CD14-positive monocyte (primary cell): ENCODE data around the gene TINCR. TPM values are rescaled to one million over a fixed set of nuclear protein-coding genes. Genes with fewer than 3 reads are reported as not detected.

Source experiments
- DNase-seq, 3 donors: peaks; one replicate each; pipeline ENCODE4 v3.0.0-alpha.2; 2011 to 2022
- H2AFZ ChIP-seq: 2 replicates; pipeline ENCODE4 v1.6.0; 2012; ENCODE audit warnings: mild to moderate bottlenecking, low read depth, low read length, inconsistent platforms; ENCODE audit not compliant: insufficient read depth, poor library complexity, severe bottlenecking
- H3K27ac ChIP-seq, 2 donors: 1 replicate in 1 of 2; 2 replicates in 1 of 2; pipeline ENCODE4 v1.5.1; 2012 to 2013; ENCODE audit warnings: low read length in 2 of 2, control low read depth in 1 of 2, inconsistent platforms in 1 of 2, low read depth in 1 of 2, mild to moderate bottlenecking in 1 of 2
- H3K27me3 ChIP-seq, 2 donors: one replicate each; pipeline versions ENCODE4 v1.6.0 to v1.6.1; 2011 to 2013; ENCODE audit warnings: low read length in 2 of 2; ENCODE audit not compliant: control insufficient read depth in 2 of 2, insufficient read depth in 2 of 2
- H3K36me3 ChIP-seq, 2 donors: replicated peaks in 1 of 2; 1 replicate in 1 of 2; 2 replicates in 1 of 2; pipeline versions ENCODE4 v1.5.1 to v1.6.1; 2012 to 2013; ENCODE audit warnings: low read length in 2 of 2, control low read depth in 1 of 2, inconsistent platforms in 1 of 2, mild to moderate bottlenecking in 1 of 2; ENCODE audit not compliant: insufficient read depth in 2 of 2, control insufficient read depth in 1 of 2
- H3K4me1 ChIP-seq, 2 donors: 1 replicate in 1 of 2; 2 replicates in 1 of 2; pipeline versions ENCODE4 v1.5.1 to v1.6.1; 2012 to 2013; ENCODE audit warnings: low read length in 2 of 2, control low read depth in 1 of 2, inconsistent platforms in 1 of 2, mild to moderate bottlenecking in 1 of 2, moderate library complexity in 1 of 2; ENCODE audit not compliant: insufficient read depth in 2 of 2, control insufficient read depth in 1 of 2
- H3K4me2 ChIP-seq: replicated peaks from 2 replicates; pipeline ENCODE3; 2012; ENCODE audit warnings: low read length, moderate library complexity, mild to moderate bottlenecking; ENCODE audit not compliant: poor library complexity, severe bottlenecking; ENCODE audit errors: extremely low read depth
- H3K4me3 ChIP-seq, 3 experiments: fragments of 200-600 bp in 1 of 3; sonication (generic) in 1 of 3; replicated peaks in 1 of 3; 1 replicate in 2 of 3; 2 replicates in 1 of 3; pipeline ENCODE4 v1.5.1; 2011 to 2013; ENCODE audit warnings: low read length in 3 of 3, mild to moderate bottlenecking in 3 of 3, control low read depth in 2 of 3, low read depth in 2 of 3, inconsistent platforms in 1 of 3, moderate library complexity in 1 of 3
- H3K79me2 ChIP-seq: 2 replicates; pipeline ENCODE4 v1.6.0; 2012; ENCODE audit warnings: mild to moderate bottlenecking, control low read depth, inconsistent platforms, low read length, moderate library complexity; ENCODE audit not compliant: insufficient read depth
- H3K9ac ChIP-seq: 2 replicates; pipeline ENCODE4 v1.6.0; 2017; ENCODE audit warnings: low read length, mild to moderate bottlenecking; ENCODE audit not compliant: insufficient read depth, poor library complexity, severe bottlenecking
- H3K9me3 ChIP-seq, 2 donors: replicated peaks in 1 of 2; 1 replicate in 1 of 2; 2 replicates in 1 of 2; pipeline versions ENCODE4 v1.5.1 to v1.6.1; 2012 to 2013; ENCODE audit warnings: low read length in 2 of 2, control low read depth in 1 of 2; ENCODE audit not compliant: control insufficient read depth in 1 of 2, insufficient read depth in 1 of 2
- H4K20me1 ChIP-seq: 2 replicates; pipeline ENCODE4 v1.6.0; 2012; ENCODE audit warnings: mild to moderate bottlenecking, low read length, control low read depth, moderate library complexity; ENCODE audit not compliant: insufficient read depth
- H3K27ac Mint-ChIP-seq, 7 donors: one replicate each; pipeline ENCODE4 v1.8.0; 2020; ENCODE audit warnings: mild to moderate bottlenecking in 7 of 7, mixed read lengths in 7 of 7, moderate library complexity in 6 of 7, inconsistent platforms in 2 of 7
- H3K27me3 Mint-ChIP-seq, 3 donors: one replicate each; pipeline ENCODE4 v1.8.0; 2021 to 2022; ENCODE audit warnings: low read depth in 3 of 3, mild to moderate bottlenecking in 3 of 3, mixed read lengths in 3 of 3, moderate library complexity in 3 of 3, inconsistent platforms in 1 of 3
- H3K36me3 Mint-ChIP-seq, 2 donors: one replicate each; pipeline ENCODE4 v1.8.0; 2020; ENCODE audit warnings: mixed read lengths in 2 of 2, inconsistent platforms in 1 of 2, mild to moderate bottlenecking in 1 of 2
- H3K4me1 Mint-ChIP-seq: one replicate; pipeline ENCODE4 v1.8.0; 2020; ENCODE audit warnings: mild to moderate bottlenecking, mixed read lengths
- H3K4me3 Mint-ChIP-seq, 2 donors: one replicate each; pipeline ENCODE4 v1.8.0; 2020; ENCODE audit warnings: mild to moderate bottlenecking in 2 of 2, mixed read lengths in 2 of 2, moderate library complexity in 1 of 2
- H3K9me3 Mint-ChIP-seq, 7 donors: one replicate each; pipeline ENCODE4 v1.8.0; 2020 to 2022; ENCODE audit warnings: mixed read lengths in 7 of 7, mild to moderate bottlenecking in 6 of 7, moderate library complexity in 6 of 7, inconsistent platforms in 2 of 7
- WGBS: methylation state at CpG from one replicate; pipeline ENCODE4 v1.1.5; 2013; ENCODE audit warnings: missing lambda C conversion rate; ENCODE audit not compliant: insufficient coverage; 5-methylcytosine and 5-hydroxymethylcytosine counted together
- intact Hi-C, 2 donors: fragments of 100-400 bp; cut with micrococcal nuclease; formaldehyde crosslinking; loops; one replicate each; pipeline versions ENCODE4 v1.15.0 to v1.15.1; 2023
- polyA plus RNA-seq, 3 donors: library from polyadenylated mRNA; depleted of rRNA in 1 of 3; unstranded in 2 of 3; stranded (reverse) in 1 of 3; fragments of 300-500 nt in 2 of 3; fragments of >200 nt in 1 of 3; fragmentation: Illumina TruSeq in 2 of 3; gene quantifications; 1 replicate in 2 of 3; 2 replicates in 1 of 3; pipeline ENCODE4 v1.2.3, GENCODE V29; 2012 to 2021
- TF ChIP-seq, protein P1 (sequence below): fragments of 200-600 bp; IDR thresholded peaks from one replicate; pipeline ENCODE4 v1.8.0; 2022; ENCODE audit warnings: antibody characterized with exemption, mild to moderate bottlenecking

Gene TINCR
- polyA plus RNA-seq, 3 donors, result 0.11 TPM; not detected in 2

GRCh38 chr19:5588441-5588840 is 20.7 kb upstream of the TINCR start:
- Histone ChIP-seq H3K4me1 (no peaks in the 10 kb centered on the region), H3K9ac (no peak overlapping the region), H3K27me3 (no peaks in the 10 kb centered on the region), H2AFZ (no peak overlapping the region), H3K9me3 (no peaks in the 10 kb centered on the region), H3K4me2 (no peak overlapping the region), H4K20me1 (peaks cover 86% of the 10 kb centered on the region), H3K36me3 (peaks cover 69 to 79% of the 10 kb centered on the region in 2 donors), H3K4me3 (no peak overlapping the region), H3K27ac (no peak overlapping the region), H3K79me2 (no peaks in the 10 kb centered on the region)
- H3K27me3 Mint-ChIP-seq, result peaks cover 0 to 1% (median 0%) of the 10 kb centered on the region in 3 donors
- no peaks in the 10 kb centered on the region for H3K9me3 Mint-ChIP-seq
- H3K4me3 Mint-ChIP-seq, result no peak overlapping the region
- peaks cover 7% of the 10 kb centered on the region for H3K4me1 Mint-ChIP-seq
- H3K36me3 Mint-ChIP-seq, result peaks cover 62 to 78% of the 10 kb centered on the region in 2 donors
- intact Hi-C loops, result no loop called here
- peak overlapping the region in 1 of 7 donors; percentile 51 for H3K27ac Mint-ChIP-seq
- DNase-seq, result no peak
- WGBS, result 93% methylated on average over 9 of the region's 10 CpGs
- TF ChIP-seq, protein P1, sequence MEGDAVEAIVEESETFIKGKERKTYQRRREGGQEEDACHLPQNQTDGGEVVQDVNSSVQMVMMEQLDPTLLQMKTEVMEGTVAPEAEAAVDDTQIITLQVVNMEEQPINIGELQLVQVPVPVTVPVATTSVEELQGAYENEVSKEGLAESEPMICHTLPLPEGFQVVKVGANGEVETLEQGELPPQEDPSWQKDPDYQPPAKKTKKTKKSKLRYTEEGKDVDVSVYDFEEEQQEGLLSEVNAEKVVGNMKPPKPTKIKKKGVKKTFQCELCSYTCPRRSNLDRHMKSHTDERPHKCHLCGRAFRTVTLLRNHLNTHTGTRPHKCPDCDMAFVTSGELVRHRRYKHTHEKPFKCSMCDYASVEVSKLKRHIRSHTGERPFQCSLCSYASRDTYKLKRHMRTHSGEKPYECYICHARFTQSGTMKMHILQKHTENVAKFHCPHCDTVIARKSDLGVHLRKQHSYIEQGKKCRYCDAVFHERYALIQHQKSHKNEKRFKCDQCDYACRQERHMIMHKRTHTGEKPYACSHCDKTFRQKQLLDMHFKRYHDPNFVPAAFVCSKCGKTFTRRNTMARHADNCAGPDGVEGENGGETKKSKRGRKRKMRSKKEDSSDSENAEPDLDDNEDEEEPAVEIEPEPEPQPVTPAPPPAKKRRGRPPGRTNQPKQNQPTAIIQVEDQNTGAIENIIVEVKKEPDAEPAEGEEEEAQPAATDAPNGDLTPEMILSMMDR, result no peak

DNA sequence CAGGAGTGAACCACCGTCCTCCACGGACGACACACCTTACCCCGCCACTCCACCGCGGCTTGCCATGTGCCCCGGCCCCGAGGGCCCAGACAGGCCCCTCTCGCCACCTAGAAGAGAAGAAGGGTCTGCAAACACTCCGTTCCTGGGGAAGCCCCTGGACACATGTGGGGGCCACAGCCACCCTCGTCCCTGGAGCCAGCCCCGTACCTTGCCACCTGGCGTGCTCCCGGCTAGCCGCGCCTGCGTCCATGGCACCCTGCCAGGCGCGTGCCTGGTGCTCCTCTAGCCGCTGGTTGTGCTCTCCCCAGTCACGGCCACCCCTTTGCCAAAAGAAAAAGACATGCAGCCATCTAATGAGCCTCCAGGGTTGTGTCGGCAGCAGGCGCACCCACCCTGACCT is 19.9 kb upstream of the TINCR start:
- TF ChIP-seq, protein P1, result no peak
- no peak overlapping the region for H2AFZ ChIP-seq

More for the DNA sequence above, 19.9 kb upstream of the TINCR start:
- Mint-ChIP-seq H3K4me1 (peaks cover 7% of the 10 kb centered on the region), H3K27ac (no peak overlapping the region), H3K9me3 (no peaks in the 10 kb centered on the region), H3K36me3 (peaks cover 58 to 75% of the 10 kb centered on the region in 2 donors), H3K27me3 (peaks cover 0 to 1% (median 0%) of the 10 kb centered on the region in 3 donors), H3K4me3 (no peak overlapping the region)
- Histone ChIP-seq H3K27ac (no peak overlapping the region), H3K4me2 (no peak overlapping the region), H3K9me3 (no peaks in the 10 kb centered on the region), H3K79me2 (no peaks in the 10 kb centered on the region), H4K20me1 (peaks cover 78% of the 10 kb centered on the region), H3K9ac (no peak overlapping the region), H3K27me3 (no peaks in the 10 kb centered on the region), H3K4me1 (no peaks in the 10 kb centered on the region), H3K36me3 (peaks cover 62 to 72% of the 10 kb centered on the region in 2 donors), H3K4me3 (no peak overlapping the region)
- 97% methylated on average over 14 of the region's 23 CpGs for WGBS
- intact Hi-C loops, result no loop called here
- DNase-seq, result no peak
